Stimulated activated naive CD4-positive, alpha-beta T cell (primary cell): ENCODE data around the gene APMAP.

Source experiments
- DNase-seq, 6 experiments: peaks; one replicate each; lab custom pipeline; 2025; lab: John Stamatoyannopoulos, UW

The APMAP gene

GRCh38 chr20:24987244-24987643 is 5.3 kb downstream of the APMAP start:
- no peak for DNase-seq

DNA sequence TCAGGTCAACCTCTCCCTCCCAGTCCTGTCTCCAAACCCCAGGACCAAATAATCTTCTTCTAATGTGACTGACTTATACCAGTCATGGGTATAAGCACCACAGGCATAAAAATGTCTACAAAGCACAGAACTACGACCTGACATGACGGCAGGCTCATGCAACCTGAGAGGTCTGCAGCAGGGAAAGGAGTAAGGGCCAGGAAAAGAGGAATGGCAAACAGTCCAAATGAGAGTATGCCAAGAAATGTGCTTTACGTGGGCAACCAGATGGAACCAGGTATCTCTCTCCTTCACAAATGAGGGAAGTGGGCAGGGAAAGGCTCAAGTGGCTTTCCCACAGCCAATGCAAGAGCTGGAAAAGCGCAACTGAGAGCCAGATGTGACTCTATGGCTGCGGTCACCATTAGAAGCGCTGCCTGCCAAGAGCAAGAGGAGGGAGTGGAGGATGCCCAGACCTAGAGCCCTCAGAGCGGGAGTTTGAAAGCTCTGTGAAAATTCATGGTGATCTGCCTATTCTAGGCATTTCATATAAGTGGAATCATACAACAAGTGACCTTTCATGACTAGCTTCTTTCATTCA is 6.0 kb downstream of the APMAP start:
- no peak for DNase-seq

DNA sequence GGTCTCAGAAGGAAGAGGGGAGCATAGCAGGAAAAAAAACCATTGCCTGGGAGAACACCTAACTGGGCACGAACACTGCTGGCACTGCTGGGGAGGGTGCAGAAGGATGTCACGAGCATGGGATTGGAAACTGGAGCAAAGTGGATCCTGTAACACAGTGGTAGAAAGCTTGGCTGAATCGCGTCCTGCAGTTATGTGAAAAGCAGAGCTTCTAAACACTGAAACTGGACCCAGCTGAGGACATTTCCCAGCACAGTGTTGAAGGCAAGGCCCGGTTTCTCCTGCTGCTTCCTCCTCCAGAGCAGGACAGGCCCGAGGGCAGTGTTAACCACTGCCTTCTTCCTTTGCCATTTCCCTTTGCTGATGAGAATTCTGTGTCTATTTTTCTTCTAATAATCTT is 6.7 kb downstream of the APMAP start:
- DNase-seq: no peak

DNA sequence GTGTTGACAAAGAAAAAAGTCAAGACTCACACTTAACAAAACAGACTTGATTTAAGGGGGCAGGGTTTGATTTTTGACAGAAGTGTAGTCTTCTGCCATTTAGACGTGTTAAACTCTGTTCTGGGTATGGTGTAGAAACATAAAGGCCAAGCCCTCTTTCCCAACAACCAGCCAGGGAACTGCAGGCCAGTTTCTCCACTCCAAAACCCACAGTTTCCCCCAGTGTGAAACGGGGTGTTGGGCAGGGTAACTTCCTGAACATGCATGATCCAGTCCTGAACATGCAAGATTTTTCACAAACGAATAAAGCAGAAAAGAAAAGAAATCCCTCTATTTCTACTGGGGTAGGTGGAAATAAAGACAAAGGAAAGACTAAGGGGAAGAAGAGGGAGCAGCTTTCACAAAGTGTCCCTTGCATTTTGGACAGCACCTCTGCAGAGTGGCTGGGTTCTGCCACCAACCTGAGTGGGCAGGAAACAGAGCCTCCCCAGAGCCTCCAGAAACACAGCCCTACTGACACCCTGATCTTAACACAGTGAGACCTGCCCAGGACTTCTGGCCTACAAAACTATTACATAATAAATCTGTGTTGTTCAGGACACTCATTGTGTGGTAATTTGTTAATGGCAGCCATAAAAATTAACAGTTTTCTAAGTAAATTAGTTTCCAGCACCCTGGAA is 7.5 kb downstream of the APMAP start:
- DNase-seq: no peak

- no peak for DNase-seq
Measured at GRCh38 chr20:24983896-24984295, 8.7 kb downstream of the APMAP start.

DNA sequence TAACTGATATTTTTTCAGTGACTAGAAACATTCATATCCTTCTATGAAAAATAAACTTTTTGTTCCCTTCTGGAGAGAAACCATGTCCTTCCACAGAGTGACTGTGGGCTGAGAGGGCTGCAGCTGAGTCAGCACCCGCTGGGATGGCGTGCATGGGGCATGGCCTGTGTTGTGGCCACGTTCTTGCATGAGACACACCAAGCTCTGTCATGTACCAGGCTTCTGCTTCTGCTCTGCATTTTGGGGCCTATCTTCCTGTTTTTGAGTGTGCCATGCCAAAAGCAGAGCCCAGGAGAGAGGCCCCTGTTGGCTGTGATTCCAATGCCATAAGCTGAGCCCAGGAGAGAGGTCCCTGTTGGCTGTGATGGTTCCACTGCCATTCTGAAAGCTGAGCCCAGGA is 10.8 kb downstream of the APMAP start:
- no peak for DNase-seq

DNA sequence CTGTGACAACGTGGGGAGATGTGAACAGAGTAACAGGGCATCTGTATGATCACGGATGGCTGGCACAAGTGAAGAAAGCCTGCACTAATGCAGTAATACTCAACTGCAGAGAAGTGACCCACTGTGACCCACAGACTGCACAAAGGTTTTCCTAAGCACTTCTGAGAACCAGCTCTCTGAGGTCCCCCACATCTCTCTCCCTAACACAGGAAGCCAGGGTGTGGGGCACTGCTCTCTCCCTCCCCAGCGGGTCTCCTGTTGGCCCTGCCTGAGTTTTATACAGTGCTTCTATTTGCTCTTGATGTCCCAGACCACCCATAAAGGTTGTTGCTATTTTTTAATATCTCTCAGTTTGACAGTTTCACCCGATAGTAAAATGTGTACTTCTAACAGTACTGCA is 11.3 kb downstream of the APMAP start:
- DNase-seq: no peak

- no peak for DNase-seq
Measured at GRCh38 chr20:24980291-24981053, 12.1 kb downstream of the APMAP start.

- DNase-seq: no peak
Measured at GRCh38 chr20:24979036-24979960, 13.3 kb downstream of the APMAP start.

GRCh38 chr20:24978513-24978912 is 14.0 kb downstream of the APMAP start:
- DNase-seq: no peak

DNA sequence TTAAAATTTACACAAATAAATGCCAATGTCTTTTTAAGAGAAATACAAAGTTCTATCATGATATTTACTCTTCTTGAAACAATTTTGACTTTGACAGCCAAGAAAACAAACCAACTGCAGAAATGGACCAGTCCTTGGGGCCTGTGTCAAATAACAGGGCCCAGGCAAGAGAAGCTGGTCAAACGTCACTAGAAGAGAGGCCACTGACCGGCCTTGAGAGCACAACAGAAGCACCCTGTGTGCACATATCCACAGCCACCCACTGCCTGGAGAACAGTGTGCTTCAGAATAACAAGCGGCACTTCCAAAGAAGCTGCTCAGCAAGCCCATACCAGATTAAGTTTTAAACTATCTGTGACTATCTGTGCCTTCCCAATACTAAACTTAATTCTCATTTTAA is 14.8 kb downstream of the APMAP start:
- no peak for DNase-seq

DNA sequence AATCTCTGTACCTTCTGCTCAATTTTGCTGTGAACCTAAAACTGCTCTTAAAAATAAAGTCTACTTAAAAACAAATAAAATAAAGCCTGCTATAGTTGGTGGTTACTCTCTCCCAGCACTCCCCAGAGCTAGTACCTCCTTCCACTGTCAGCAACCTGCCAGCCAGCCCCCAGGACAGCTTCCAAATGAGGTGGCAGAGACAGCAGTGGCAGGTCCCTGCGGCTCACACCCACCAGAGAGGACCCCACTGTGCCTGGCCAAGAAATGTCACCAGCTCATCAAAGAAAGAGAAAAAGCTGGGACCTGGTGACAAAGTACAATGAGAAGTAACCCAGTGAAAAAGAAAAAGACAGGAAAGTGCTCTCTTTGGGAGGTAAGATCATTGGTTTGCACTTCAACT is 15.2 kb downstream of the APMAP start:
- DNase-seq: no peak

DNA sequence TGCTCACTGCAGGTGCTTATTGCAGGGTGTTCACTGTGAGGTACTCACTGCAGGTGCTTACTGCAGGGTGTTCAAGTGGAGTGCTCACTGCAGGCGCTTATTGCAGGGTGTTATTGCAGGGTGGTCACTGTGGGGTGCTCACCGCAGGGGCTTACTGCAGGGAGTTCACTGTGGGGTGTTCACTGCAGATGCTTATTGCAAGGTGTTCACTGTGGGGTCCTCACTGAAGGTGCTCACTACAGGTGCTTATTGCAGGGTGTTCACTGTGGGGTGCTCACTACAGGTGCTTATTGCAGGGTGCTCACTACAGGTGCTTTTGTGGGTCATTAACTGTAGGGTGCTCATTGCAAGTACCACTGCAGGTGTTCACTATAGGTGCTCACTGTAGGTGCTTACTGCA is 20.2 kb downstream of the APMAP start:
- DNase-seq: no peak

DNA sequence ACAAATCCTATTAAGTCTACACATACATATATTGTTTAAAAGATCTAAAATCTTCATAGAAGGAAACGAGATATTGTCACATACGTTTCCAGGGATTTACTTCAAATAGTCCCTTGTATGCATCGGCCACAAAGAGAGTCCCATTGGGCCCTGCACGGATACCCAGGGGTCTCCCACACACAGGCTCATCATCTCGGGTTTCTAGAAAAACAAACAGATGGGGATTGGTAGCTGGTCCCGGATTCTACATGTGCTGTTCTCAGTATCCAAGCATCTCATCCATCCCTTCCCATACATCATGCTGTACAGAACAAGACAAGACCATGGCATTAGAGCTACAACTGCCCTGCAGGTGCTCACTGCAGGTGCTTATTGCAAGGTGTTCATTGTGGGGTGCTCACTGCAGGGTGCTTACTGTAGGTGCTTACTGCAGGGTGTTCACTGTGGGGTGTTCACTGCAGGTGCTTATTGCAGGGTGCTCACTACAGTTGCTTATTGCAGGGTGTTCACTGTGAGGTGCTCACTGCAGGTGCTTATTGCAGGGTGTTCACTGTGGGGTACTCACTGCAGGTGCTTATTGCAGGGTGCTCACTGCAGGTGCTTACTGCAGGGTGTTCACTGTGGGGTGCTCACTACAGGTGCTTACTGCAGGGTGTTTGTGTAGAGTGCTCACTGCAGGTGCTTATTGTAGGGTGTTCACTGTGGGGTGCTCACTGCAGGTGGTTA is 21.0 kb downstream of the APMAP start:
- no peak for DNase-seq

DNA sequence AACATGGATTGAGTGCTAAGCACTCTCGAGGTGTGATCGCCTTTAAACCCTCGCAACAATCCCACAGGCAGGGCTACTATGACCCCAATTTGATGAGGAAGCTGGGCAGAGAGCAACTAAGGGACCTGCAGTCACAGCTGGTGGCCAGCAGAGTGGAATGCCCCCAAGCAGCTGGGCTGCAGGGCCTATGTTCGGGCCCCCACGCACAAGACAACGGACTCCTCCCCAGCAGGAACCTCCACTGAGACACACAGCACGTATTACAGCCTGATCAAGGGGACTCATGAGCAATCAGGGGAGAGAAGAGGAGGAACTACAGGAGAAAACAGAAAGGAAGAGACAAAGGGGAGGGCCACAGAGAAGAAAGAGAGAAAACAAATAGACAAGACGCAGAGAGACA is 21.8 kb downstream of the APMAP start:
- no peak for DNase-seq

- no peak for DNase-seq
Measured at GRCh38 chr20:24970030-24970553, 22.5 kb downstream of the APMAP start.

GRCh38 chr20:24969186-24970029 is 23.1 kb downstream of the APMAP start:
- DNase-seq: no peak

DNA sequence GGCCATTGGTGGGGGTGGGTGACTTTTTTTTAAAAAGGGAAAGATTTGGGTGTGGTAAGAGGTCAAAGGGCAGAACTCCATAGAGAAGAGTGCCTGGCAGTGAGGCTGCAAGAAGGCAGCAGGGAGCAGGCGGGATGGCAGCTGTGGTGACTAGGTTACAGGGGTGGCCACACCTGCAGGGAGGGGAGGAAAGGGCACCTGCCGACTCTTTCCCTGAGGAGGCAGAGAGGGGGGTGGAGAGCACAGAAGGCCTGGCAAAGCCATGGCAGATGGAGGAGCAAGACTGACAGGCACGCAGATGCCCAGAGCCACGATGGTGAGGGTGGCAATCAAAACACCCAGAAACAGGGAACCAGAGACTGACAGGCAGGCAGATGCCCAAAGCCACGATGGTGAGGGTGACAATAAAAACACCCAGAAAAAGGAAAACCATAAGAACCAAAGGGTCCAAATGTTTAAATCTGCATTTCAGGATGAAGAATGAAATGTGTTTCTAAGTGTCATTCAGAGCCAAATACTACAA is 24.2 kb downstream of the APMAP start:
- no peak for DNase-seq

GRCh38 chr20:24966317-24967012 is 26.1 kb downstream of the APMAP start:
- no peak for DNase-seq
